HL-60 (cell line): Measurements from ENCODE around the gene CFAP46.

Experiments
- DNase-seq, 2 experiments: peaks; one replicate each; pipeline ENCODE4 v3.0.0-alpha.2; 2010 to 2020; ENCODE audit warnings: low read depth in 1 of 2, low spot score in 1 of 2
- H3K27ac ChIP-seq: fragments of 250-450 bp; sonication (Bioruptor Pico); replicated peaks from 2 replicates; pipeline ENCODE4 v1.5.1; 2020; ENCODE audit warnings: mild to moderate bottlenecking, moderate library complexity
- H3K27me3 ChIP-seq: fragments of 250-450 bp; sonication (Bioruptor Pico); 2 replicates; pipeline ENCODE4 v1.5.1; 2021; ENCODE audit warnings: mild to moderate bottlenecking, moderate library complexity; ENCODE audit not compliant: insufficient read depth, poor library complexity, severe bottlenecking
- H3K4me3 ChIP-seq: replicated peaks from 2 replicates; pipeline ENCODE4 v1.5.1; 2011; ENCODE audit warnings: mild to moderate bottlenecking, control low read depth, low read length; ENCODE audit not compliant: insufficient read depth
- CTCF ChIP-seq: IDR thresholded peaks from one replicate; pipeline ENCODE4 v1.5.1; 2011; ENCODE audit warnings: low read length, control low read depth, inconsistent platforms; ENCODE audit not compliant: insufficient read depth
- GABPA ChIP-seq: IDR thresholded peaks from 2 replicates; pipeline ENCODE4 v1.6.1; 2012; ENCODE audit warnings: low read depth
- POLR2AphosphoS5 ChIP-seq: IDR thresholded peaks from 2 replicates; pipeline ENCODE4 v1.6.1; 2012; ENCODE audit warnings: low read depth
- SPI1 ChIP-seq: IDR thresholded peaks from 2 replicates; pipeline ENCODE4 v1.6.1; 2012; ENCODE audit warnings: low read depth, mild to moderate bottlenecking, borderline replicate concordance
- TF ChIP-seq, protein P1 (sequence below): IDR thresholded peaks from 2 replicates; pipeline ENCODE4 v1.6.1; 2012; ENCODE audit warnings: low read depth; ENCODE audit not compliant: insufficient replicate concordance

The CFAP46 gene

DNA sequence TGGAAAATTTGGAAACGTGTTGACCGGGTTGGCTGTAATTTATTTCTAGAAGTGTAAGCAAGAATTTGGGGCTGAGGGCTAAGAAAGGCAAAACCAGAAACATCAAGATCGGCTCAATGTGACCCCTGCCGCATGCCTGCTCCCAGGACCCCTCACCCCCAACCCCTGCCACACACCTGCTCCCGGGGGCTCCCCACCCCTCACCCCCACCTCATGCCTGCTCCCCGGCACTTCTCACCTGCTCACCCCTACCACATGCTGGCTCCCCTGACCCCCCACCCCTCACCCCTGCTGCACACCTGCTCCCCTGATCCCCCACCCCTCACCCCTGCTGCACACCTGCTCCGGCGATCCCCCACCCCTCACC, 19.0 kb upstream of the CFAP46 start:
- no peak for DNase-seq
- Histone ChIP-seq H3K27me3 (peaks cover 22% of the 10 kb centered on the region), H3K27ac (no peak overlapping the region), H3K4me3 (no peak overlapping the region)
- TF ChIP-seq POLR2AphosphoS5, result no peak
- TF ChIP-seq, protein P1, sequence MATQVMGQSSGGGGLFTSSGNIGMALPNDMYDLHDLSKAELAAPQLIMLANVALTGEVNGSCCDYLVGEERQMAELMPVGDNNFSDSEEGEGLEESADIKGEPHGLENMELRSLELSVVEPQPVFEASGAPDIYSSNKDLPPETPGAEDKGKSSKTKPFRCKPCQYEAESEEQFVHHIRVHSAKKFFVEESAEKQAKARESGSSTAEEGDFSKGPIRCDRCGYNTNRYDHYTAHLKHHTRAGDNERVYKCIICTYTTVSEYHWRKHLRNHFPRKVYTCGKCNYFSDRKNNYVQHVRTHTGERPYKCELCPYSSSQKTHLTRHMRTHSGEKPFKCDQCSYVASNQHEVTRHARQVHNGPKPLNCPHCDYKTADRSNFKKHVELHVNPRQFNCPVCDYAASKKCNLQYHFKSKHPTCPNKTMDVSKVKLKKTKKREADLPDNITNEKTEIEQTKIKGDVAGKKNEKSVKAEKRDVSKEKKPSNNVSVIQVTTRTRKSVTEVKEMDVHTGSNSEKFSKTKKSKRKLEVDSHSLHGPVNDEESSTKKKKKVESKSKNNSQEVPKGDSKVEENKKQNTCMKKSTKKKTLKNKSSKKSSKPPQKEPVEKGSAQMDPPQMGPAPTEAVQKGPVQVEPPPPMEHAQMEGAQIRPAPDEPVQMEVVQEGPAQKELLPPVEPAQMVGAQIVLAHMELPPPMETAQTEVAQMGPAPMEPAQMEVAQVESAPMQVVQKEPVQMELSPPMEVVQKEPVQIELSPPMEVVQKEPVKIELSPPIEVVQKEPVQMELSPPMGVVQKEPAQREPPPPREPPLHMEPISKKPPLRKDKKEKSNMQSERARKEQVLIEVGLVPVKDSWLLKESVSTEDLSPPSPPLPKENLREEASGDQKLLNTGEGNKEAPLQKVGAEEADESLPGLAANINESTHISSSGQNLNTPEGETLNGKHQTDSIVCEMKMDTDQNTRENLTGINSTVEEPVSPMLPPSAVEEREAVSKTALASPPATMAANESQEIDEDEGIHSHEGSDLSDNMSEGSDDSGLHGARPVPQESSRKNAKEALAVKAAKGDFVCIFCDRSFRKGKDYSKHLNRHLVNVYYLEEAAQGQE, result no peak
- no peak for TF ChIP-seq GABPA
- no peak for TF ChIP-seq SPI1
- no peak for TF ChIP-seq CTCF

- H3K4me3 ChIP-seq, result no peak overlapping the region
- TF ChIP-seq, protein P1, result no peak
- no peak for TF ChIP-seq GABPA
- no peak for TF ChIP-seq SPI1
- no peak for TF ChIP-seq CTCF
- no peak for TF ChIP-seq POLR2AphosphoS5
- H3K27ac ChIP-seq, result no peak overlapping the region
- DNase-seq, result no peak
- peaks cover 22% of the 10 kb centered on the region for H3K27me3 ChIP-seq
Observed at GRCh38 chr10:132960631-132961419, 18.5 kb upstream of the CFAP46 start.

GRCh38 chr10:132960071-132960472, 17.7 kb upstream of the CFAP46 start:
- no peak for DNase-seq
- Histone ChIP-seq H3K27me3 (peaks cover 22% of the 10 kb centered on the region), H3K4me3 (no peak overlapping the region), H3K27ac (no peak overlapping the region)
- no peak for TF ChIP-seq GABPA
- no peak for TF ChIP-seq SPI1
- no peak for TF ChIP-seq POLR2AphosphoS5
- no peak for TF ChIP-seq CTCF

GRCh38 chr10:132959559-132959961, 17.2 kb upstream of the CFAP46 start:
- TF ChIP-seq, protein P1, result no peak
- TF ChIP-seq SPI1, result no peak
- no peak for TF ChIP-seq CTCF
- no peak for TF ChIP-seq POLR2AphosphoS5
- no peak for TF ChIP-seq GABPA
- peaks cover 19% of the 10 kb centered on the region for H3K27me3 ChIP-seq
- H3K4me3 ChIP-seq, result no peak overlapping the region
- DNase-seq, result no peak
- no peak overlapping the region for H3K27ac ChIP-seq
